ENCODE measurements around the gene CNKSR3. TPM values are rescaled to one million over a fixed set of nuclear protein-coding genes. Genes with fewer than 3 reads are reported as not detected.

The CNKSR3 gene
- polyA plus RNA-seq, 3 donors = not detected

DNA sequence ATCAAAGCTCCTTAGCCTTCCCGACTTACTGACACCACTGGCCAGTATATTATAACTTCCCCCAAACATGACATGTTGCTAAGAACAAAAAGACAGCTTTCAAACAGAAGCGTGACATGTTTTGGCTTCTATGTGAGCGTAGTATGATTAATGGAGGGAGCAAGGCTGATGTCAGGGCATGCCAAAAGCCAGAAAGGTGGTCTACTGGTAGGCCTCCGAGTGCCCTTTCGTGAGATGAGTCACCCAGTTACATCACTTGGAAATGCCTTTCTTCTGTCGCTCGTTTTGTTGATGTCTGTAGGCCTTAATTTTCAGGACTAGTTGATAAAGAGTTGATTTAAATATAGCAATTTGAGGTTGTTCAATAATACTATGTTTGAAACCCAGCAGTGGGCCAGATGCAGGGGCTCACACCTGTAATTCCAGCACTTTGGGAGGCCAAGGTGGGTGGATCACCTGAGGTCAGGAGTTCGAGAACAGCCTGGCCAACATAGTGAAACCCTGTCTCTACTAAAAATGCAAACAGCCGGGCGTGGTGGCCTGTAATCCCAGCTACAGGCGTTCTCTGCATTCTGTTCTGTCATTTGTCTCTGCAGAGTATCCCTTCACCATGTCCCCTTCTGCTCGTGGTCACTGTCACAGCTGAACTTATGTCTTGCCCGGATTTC lies 53.3 kb downstream of the CNKSR3 start:
- intact Hi-C loops (cut with micrococcal nuclease) = no loop called here
- Histone ChIP-seq H3K4me1 (ENCODE audit: control insufficient read depth in 1 of 2, insufficient read depth in 2 of 2, low read length in 2 of 2) (no peaks in the 10 kb centered on the region), H2AFZ (ENCODE audit: insufficient read depth, low read depth, low read length, poor library complexity, severe bottlenecking) (no peak overlapping the region), H3K4me3 (replicated peaks in 1 of 3; ENCODE audit: low read depth in 2 of 3, low read length in 3 of 3) (no peak overlapping the region), H4K20me1 (ENCODE audit: insufficient read depth, low read length) (no peaks in the 10 kb centered on the region), H3K9me3 (replicated peaks in 1 of 2; ENCODE audit: control insufficient read depth in 1 of 2, insufficient read depth in 1 of 2, low read length in 2 of 2) (no peaks in the 10 kb centered on the region), H3K36me3 (replicated peaks in 1 of 2; ENCODE audit: control insufficient read depth in 1 of 2, insufficient read depth in 2 of 2, low read length in 2 of 2) (no peaks in the 10 kb centered on the region), H3K4me2 (replicated peaks; ENCODE audit: extremely low read depth, low read length, poor library complexity, severe bottlenecking) (no peak overlapping the region), H3K27ac (ENCODE audit: low read depth in 1 of 2, low read length in 2 of 2) (no peak overlapping the region), H3K27me3 (ENCODE audit: control insufficient read depth in 2 of 2, insufficient read depth in 2 of 2, low read length in 2 of 2) (no peaks in the 10 kb centered on the region), H3K79me2 (ENCODE audit: insufficient read depth, low read length) (no peaks in the 10 kb centered on the region), H3K9ac (ENCODE audit: insufficient read depth, low read length, poor library complexity, severe bottlenecking) (no peak overlapping the region)
- Mint-ChIP-seq H3K27ac (no peak overlapping the region), H3K4me3 (no peak overlapping the region), H3K9me3 (peaks cover 0 to 2% (median 0%) of the 10 kb centered on the region in 7 donors), H3K36me3 (no peaks in the 10 kb centered on the region), H3K27me3 (ENCODE audit: low read depth in 3 of 3) (peaks cover 0 to 3% (median 2%) of the 10 kb centered on the region in 3 donors), H3K4me1 (no peaks in the 10 kb centered on the region)
- WGBS (ENCODE audit: insufficient coverage) = 92% methylated on average over 12 of the region's 13 CpGs
- TF ChIP-seq CTCF (IDR thresholded peaks at IDR 0.05) = no peak
- no peak for DNase-seq

- Mint-ChIP-seq H3K9me3 (peaks cover 0 to 5% (median 0%) of the 10 kb centered on the region in 7 donors), H3K27me3 (ENCODE audit: low read depth in 3 of 3) (peaks cover 0 to 4% (median 2%) of the 10 kb centered on the region in 3 donors), H3K4me1 (no peaks in the 10 kb centered on the region), H3K4me3 (no peak overlapping the region), H3K27ac (no peak overlapping the region), H3K36me3 (no peaks in the 10 kb centered on the region)
- no CpG with 5 or more reads among the region's 2 CpGs for WGBS (ENCODE audit: insufficient coverage)
- Histone ChIP-seq H4K20me1 (ENCODE audit: insufficient read depth, low read length) (no peaks in the 10 kb centered on the region), H3K4me2 (replicated peaks; ENCODE audit: extremely low read depth, low read length, poor library complexity, severe bottlenecking) (no peak overlapping the region), H3K27ac (ENCODE audit: low read depth in 1 of 2, low read length in 2 of 2) (no peak overlapping the region), H3K9me3 (replicated peaks in 1 of 2; ENCODE audit: control insufficient read depth in 1 of 2, insufficient read depth in 1 of 2, low read length in 2 of 2) (no peaks in the 10 kb centered on the region), H3K4me3 (replicated peaks in 1 of 3; ENCODE audit: low read depth in 2 of 3, low read length in 3 of 3) (no peak overlapping the region), H2AFZ (ENCODE audit: insufficient read depth, low read depth, low read length, poor library complexity, severe bottlenecking) (no peak overlapping the region), H3K79me2 (ENCODE audit: insufficient read depth, low read length) (no peaks in the 10 kb centered on the region), H3K9ac (ENCODE audit: insufficient read depth, low read length, poor library complexity, severe bottlenecking) (no peak overlapping the region), H3K27me3 (ENCODE audit: control insufficient read depth in 2 of 2, insufficient read depth in 2 of 2, low read length in 2 of 2) (no peaks in the 10 kb centered on the region), H3K36me3 (replicated peaks in 1 of 2; ENCODE audit: control insufficient read depth in 1 of 2, insufficient read depth in 2 of 2, low read length in 2 of 2) (no peaks in the 10 kb centered on the region), H3K4me1 (ENCODE audit: control insufficient read depth in 1 of 2, insufficient read depth in 2 of 2, low read length in 2 of 2) (no peaks in the 10 kb centered on the region)
- intact Hi-C loops (cut with micrococcal nuclease) = no loop called here
- DNase-seq = no peak
- no peak for TF ChIP-seq CTCF (IDR thresholded peaks at IDR 0.05)
These were observed 57.2 kb downstream of the CNKSR3 start for GRCh38 chr6:154453329-154453728.

Measured in CD14-positive monocyte (primary cell).